Activated CD4-positive, alpha-beta T cell treated with anti-CD3 and anti-CD28 coated beads, Interleukin-2, amount 50 U/mL, for 48 hours (primary cell): Measurements from ENCODE around the gene A3GALT2.

Experiments used
- DNase-seq, 2 experiments: peaks; one replicate each; pipeline ENCODE4 v3.0.0-alpha.2; 2020

Gene A3GALT2

DNA sequence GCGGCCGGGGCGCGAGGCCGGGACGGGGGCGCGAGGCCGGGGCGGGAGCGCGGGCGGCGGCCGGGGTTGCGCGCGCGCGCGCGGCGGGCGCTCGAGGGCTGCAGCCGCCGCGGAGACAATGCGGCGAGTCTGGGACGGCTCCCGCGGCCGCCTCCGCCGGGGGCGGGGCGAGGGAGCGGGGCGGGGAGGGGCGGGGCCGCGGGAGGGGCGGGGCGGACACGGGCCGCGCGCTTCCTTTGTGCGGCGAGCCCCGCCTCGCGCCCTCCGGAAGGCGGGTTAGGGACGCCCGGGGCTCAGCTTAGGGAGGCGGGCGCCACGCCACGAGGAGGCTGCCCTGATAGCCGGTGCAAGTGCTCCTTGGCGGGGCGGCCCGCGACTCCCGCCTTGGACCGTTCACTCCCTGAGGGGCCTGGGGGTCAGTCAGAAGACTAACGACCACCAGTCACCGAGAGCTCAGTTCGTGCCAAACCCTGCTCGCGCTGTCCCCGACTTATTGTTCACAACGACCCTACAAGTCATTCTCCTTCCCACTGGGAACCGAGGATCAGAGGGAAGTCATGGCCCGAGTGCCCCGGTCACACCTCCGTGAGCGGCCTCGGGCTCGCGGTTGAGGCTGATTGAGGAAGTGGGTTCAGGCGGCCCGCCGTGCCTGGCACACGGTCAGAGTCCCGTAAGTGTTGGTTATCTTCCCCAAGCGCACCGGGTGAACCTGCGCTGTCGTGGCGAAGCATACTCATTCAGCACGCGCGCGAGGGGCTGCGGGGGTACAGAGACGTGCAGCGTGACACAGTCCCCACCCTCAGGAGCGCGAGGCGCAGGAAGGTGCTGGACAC is 29.1 kb upstream of the A3GALT2 start:
- DNase-seq, result peak; percentile 76 to 81

DNA sequence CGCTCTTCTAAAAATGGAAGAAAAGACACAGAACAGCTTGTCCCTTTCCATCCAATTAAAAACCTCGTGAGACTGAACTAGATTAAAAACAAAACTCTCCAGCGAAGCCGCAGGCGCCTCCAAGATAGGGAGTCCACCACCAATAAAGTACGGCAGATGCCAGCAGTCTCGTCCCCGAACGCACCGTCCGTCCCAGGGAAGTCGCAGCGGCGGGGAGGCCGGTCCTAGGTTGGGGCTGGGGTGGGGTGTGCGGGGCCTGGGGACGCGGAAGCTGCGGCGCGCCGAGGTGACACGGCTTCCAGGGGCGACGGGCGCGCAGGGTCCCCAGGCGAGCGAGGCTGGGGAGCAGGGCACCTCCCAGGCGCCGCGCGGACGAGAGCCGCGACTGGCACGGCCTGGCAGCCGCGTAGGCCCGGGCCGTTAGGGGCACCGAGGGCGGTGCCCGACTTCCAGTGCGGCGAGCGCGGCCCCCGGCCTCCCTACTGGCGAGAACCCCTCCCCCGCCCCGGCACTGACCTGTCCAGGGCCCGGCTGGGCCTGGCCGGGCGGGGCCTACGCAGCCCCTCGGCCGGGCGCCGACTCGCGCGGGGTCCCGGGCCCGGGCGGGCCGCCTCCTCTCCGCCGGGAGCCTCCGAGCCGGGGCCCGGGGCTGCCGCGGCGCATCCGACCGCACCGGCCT is 28.3 kb upstream of the A3GALT2 start:
- DNase-seq, result peak; percentile 55 to 59

DNA sequence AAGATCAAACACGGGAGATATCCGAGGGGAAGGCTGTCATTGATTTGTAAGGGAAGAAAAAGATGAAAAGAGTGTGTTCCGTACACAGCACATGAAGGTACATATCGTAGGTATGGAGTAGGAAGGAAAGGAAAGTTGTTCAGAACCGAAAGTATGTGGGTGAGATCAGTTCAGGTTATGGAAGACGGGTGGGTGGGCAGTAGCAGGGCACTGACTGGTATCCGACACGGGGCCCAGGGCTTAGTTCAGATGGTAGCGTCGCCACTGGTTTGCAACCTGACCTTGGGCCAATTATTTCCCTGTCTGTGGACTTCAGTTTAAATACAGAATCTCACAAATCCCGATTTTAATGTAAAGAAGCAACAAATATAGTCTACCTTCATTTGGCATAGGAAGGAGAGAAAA is 27.8 kb upstream of the A3GALT2 start:
- peak; percentile 35 to 49 for DNase-seq

DNA sequence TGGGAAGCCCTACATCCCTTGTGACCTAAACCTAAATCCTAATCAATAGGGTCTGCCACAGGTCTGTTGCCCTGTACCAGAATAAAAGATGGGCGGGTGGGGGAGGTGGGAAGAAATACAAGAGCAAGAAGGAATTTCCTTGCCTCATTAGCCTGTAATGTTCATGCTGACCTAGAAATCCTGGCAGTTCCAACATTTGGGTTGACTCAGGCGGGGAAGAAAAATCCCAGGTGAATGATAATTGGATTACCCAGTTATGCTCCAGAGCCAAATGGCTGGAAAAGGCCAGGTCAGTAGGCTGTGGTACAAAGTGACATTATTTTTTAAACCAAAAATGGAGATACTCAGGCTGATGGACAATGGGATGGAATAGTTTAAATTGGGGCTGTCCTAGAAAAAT is 27.3 kb upstream of the A3GALT2 start:
- DNase-seq, result no peak

DNA sequence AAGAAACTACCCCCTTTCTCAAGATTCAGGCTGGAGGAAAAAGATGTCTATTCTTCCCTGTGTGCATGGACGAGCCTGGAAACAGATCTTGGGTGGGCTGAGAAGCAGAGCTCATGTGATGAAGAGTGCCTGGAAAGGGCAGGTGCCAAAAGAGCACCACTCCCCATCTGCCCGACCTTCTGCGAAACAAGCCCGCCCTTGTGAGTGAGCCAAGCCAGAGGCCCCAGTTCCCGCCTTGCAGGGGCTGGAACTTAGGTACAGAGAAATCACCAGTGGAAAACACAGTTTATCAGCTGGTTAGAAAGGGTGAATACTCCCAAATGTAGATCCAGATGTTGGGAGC is 26.7 kb upstream of the A3GALT2 start:
- DNase-seq, result no peak

DNA sequence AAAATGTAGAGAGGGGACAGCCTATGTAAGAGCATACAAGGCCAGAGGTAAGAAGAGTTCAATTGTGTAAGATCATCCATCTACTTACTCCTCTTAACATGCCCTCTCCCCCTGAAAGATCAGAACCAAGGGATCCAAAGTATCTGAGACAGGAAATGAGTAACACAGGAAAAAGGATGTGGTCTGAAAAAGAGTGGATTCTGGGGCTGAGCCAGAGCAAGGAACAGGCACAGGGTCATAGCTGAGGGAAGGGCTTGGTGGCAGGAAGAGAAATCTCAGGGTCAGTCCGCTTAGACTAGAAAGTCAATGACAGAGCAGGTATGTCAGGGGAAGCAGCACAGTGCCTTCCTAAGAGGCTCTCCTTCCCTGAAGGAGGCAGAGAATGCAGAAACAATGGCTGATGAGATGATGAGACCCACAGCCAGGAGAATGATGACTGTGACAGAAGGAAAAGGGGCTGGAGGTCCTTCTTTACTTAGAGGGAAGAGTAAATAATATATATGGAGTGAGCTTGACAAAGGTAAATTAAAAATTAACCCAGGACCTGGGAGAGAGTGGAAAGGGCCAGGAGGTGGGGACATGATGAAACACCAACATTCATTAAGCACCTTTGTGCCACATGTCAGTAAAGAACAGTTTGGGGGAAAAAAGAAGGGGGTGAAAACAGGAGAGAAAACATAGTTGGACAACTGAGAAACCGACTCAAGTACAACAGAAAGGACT is 26.2 kb upstream of the A3GALT2 start:
- no peak for DNase-seq

DNA sequence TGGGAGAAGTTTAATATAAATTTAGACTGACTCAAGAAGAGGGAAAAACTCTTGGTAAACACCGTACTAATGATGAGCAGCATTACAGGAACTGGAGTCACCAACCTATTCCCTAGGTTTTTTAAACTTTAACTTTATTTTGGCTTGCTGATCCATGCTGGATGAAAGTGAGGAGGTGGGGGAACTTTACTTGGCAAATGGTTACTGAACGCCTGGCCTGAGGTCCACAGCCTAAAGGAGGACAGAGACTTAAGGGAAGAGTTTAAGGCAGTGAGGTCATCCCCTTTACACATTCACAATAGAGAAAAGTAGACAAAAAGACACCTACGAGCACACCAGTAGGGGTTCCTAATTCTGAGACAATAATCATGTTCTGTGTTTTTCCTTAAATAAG is 25.6 kb upstream of the A3GALT2 start:
- no peak for DNase-seq

DNA sequence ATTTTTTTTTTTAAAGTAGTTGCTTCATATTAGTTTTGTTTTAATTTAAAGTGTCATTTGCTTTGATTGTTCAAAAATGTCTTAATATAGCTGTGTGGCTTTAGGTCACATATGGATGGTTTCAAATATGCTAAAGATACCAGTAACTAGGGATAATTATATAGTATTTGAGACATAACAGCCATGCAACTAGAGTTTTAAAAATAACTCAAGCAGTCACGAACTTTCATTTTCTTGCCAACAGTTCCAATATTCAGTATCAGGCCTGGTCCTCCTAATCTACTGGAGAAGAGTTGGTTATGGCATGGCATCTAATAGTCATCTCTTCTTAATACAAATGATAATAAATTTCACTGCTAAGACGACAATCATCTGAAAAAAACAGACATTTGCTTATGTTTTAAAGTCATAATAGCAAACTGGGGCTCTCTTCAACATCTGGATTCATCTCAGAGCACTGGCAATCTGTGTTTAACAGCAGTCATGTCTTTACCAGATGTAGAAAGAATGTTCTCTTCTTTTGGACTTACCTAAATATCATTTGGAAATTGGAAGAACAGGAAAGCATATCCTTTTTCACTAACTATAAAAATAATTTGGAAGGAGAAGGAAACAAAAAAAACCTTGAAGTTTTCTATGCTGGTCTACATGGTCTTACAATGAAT is 24.1 kb upstream of the A3GALT2 start:
- DNase-seq, result no peak

DNA sequence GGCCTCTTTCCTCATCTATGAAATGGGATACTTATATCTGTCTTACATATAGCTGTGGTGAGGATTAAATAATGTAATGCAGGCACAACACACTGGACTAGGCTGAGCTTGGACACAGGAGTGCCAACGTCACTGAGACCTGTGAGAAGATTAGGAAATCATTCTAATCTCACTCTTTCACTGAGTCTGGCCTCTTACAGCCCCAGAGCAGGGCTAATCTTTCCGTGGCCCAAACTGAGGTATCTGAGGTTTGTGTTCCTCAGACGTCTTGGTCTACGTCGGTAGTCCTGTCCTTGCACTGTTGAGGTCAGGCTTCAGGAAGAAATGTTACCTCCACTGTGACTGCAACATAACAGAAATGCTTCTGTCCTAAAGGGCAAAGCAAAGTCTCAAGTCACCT is 22.6 kb upstream of the A3GALT2 start:
- no peak for DNase-seq

DNA sequence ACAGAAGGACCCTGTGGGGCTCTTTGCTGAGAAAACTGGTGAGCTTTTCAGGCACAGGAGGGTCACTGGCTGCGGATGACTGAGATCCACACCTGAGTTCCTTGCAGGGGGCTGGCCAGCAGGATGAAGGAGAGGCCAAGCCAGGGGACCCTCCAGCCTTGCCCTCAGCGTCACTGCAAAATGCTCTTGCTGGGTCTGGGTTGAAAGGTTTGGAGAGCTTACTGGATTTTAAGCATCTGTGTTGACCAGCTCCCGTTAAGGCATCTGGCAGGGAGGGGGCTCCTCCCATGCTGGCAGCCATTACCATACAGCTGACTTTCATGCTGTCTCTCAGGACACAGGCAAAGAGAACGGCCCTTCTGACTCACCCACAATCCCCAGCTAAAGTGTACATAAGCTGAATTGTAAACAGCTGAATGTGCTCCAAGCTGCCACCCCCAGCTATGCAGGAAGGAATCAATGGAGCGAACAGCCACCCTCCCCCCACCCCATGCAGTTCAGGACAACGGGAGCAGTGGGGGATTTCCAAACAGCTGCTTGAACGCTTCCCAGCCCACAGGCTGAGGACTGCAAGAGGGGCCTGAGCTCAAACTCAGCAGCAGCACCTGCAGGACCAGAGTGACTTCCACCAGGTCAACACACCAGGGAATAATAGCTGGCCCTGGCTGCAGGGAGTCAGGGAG is 21.3 kb upstream of the A3GALT2 start:
- DNase-seq, result no peak

DNA sequence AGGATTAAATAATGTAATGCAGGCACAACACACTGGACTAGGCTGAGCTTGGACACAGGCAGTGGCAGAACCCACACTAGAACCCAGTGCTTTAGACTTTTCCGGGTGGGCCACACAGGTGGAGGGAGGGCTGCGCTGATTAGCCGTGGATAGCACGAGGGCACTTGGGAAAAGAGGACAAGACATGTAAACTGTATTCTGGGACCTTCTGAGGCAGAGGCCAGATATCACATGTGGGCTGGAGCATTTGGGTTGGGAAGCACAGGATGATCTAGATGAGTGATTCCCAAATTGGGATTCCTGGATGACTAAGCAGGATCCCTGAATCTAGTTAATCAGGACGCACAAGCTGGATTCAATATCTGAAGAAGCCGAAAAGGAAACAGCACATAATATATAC is 20.3 kb upstream of the A3GALT2 start:
- DNase-seq, result no peak

DNA sequence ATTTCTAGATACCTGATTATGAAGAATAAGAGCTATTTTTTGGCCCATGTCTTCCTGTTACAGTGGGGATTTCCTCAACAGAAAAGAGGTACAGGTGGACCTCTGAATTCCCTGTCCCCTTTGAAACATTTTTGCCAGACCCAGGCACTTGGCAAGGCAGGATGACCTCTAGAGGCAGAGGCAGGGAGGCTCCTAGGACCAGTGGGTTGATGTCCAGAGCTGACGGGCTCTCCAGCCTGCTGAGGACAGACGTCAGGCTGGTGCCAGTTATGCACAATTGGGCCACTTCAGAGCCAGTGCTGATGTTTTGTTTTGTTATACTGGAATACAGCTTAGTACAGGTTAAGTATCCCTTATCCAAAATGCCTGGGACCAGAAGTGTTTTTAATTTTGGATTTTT is 18.5 kb upstream of the A3GALT2 start:
- DNase-seq, result no peak

DNA sequence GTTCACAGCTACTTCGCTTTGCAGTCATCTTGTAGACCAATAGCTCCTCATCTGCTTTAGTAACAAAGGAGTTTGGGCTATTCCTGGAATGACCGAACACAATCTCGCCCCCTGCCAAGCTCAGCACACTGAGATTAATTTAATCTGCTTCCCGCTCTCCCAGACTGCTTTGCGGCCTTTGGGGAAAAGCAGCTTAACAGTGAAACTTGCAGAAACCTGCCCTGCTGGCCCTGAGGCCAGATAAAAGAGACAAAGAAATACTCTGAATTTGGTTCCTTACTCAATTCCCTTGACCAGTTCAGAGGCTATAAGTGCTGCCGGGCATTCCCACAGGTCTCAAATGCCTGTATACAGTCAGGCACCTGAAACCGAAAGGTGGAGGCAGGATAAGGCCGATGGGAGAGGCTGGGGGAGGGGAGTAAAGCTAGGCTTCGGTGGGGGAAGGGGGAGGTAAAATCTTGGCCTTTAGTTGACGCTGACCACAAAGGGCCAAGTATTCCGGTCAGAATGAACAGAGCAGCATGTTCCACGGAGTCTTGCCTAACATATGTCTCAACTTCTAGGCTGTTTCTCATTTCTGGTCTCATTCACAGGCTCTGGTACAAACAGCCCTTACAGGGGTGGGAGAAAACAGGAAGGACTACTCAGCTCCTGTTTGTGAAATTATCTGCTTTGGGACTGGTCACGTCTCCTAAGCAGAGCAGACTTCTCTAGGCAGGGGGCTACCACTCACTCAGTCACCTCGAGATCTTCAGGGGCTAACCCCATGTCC is 17.7 kb upstream of the A3GALT2 start:
- DNase-seq, result no peak

DNA sequence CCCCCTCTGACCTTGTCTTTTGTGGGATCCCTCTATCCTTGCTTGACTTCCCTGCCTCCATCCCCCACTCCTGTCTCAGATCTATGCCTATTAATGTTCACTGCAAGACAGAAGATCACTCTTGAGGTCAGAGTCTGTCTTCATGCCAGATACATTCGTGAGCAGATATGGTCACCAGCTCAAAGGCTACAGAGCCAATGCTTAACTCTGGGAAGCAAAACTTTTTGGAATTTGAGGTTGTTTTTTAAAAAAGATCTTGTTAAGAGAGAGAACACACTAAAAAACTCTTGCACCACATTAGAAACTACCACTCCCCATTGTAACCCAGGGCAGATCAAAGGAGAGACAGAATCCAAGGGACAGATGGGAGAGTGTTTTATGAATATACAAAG is 17.1 kb upstream of the A3GALT2 start:
- no peak for DNase-seq

DNA sequence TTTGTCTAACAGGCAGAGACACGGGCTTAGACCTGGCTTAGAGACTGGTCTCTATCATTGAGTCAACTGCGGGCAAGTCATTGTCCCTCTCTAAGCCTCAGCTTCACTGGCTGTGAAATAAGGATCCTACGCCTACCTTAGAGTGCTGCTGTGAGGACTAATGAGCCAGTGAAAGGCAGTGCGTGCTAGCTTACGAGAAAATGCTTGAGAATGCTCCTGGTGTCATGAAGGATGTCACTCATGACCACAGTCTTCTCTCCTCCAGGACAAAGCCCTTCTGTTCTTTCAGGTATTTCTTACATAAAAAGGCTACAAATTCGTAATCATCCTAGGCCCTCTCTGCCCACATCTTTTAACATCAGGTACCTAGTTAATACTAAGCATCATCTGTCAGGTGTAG is 16.5 kb upstream of the A3GALT2 start:
- no peak for DNase-seq

DNA sequence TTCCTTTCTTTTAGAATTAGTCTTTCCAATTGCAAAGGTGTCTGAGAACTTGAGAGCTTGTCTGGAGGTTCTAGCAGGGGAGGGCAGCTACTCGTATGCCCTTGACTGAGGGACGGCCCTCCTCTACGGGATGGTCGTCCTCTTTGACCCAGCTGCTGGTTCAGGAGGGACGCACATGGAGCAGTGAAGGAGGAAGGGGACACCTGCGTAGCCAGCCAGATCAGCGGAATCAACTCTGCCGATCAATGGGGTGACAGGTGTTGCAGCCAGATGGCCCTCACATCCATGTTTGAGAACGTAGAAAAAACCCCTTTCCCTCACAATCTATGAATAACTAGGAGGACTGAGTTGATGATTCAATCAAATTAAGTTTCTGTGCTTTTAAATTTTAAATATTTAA is 15.7 kb upstream of the A3GALT2 start:
- no peak for DNase-seq

DNA sequence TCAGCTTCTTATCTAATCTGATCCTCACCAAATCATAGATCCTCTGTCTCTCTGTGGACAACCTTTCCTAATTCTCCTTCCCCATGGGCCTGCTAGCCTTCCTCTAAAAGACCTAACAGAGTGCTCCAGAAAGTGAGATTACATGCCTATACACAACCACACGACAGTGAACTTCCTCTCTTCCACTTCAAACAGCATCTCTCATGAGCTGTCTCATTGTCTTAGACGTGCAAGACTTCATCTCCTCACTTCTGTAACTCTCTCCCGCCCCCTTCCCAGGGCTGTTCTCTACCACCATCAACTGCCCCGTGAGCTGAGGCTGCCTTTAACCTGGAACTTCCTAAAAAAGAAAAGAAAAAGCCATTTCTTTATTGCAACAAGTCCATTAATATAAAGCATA is 14.1 kb upstream of the A3GALT2 start:
- no peak for DNase-seq

DNA sequence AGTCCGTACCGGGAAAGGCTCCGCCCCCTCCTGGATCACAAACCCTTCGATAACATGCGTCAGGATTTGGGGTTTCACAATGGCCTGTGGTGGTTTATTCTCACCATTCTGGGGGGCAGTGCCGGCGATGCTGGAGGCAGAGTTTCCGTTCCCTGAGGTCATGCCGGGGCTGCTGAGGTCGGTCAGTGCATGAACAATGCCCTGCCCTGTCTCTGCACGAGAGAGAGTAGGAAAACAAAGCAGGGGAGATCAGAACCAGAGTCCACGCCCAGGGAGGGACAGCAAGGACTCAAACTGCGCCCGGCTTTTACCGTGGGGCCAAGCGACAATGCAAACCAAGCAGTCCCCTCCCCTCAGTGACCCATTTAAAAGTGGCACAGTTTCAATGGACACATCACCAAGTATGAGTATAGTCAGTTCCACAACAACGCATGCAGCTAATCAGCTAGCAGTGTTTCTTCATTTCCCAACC is 13.2 kb upstream of the A3GALT2 start:
- no peak for DNase-seq

DNA sequence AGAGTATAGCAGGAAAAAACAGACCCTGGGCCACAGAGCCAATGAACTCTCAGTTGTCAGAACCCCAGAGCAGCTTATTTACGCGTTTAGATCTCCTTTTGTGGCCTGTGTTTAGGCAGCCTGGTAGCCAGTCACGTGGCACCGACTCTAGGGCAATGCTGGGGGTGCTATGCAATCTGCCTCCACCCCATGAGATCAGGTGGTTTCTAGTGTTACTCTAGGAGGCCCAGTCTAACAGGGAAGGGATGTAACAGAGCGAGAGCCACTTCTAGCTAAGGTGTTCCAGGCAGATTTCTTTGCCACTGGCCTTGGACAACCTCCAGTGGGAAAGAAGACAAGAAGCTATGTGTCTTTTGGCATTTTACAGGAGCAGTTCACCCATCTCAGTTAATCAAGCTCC is 12.0 kb upstream of the A3GALT2 start:
- no peak for DNase-seq

DNA sequence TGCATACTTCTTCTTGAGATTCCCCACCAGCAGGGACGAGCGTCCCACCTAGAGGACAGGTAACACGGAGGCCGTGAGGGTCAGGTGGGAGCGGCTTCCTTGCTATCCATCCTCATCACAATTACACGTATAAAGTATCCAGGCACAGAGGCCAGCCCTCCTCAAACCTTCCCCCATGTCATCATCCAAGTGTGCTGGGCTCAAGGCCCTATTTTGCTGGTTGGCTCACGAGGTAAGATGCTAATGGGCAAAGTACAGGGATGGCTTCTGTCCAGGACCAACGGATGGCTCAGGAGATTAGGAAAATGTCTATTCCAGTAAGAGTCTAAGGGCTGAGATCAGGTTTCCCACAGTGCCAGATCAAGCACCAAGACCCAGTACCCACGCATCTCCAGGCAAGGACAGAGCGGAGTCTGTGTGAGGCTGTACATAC is 11.5 kb upstream of the A3GALT2 start:
- no peak for DNase-seq

DNA sequence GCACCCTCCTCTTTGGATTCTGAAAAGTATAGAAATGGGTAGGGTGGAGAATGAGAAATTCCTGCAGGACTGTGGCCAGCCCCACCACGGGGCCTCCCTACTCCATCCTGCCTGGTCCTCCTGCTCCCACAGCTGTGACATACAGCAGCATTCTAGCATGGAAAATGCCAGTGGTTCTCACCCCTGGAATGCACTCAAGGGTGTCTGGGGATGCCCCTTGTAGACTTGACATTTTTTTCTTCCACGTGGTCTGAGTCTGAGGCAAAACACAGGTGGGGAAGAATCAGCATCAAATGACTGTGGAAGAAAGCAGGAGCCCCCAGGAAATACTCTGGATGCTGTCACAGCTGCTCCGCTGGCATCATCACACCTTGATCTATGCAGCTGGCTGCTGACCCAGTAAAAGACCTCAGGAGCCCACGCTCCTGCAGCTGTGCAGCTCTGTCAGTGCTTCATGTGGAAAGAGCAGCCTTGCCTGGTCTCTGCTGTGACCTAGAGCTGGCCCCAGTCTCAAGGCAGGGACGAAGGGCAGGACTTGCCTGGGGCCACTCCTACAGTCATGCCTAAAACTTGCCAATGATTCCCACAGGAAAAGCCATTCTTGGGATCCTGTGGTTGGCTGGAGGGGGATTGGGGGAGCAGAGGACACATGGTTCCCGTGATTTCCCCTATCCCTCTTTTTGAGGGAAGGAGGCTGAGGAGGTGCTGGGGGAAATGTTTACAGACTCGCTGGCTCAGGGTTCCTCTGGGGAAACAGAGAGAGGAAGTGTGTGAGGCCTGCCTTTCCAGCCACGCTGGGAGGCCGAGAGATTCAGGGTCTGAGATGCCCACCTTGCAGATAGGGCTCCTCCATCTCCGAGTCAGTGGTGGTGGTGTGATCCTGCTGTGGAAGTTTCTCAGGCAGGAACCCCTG is 10.8 kb upstream of the A3GALT2 start:
- DNase-seq, result no peak
